T follicular helper cell (primary cell): ENCODE measurements around the gene RUSF1.
"Not testable (repeated sequence)": the region's sequence is repeated elsewhere in the genome, so short reads cannot be mapped to it uniquely, and the experiment has no call there.

Experiments used
- DNase-seq: peaks from one replicate; pipeline ENCODE4 v3.0.0-alpha.2; 2020; ENCODE audit warnings: low read depth

The RUSF1 gene

GRCh38 chr16:31452631-31453106 lies 55.5 kb downstream of the RUSF1 start:
- no peak for DNase-seq

- no peak for DNase-seq
These were observed 56.4 kb downstream of the RUSF1 start for GRCh38 chr16:31451681-31452351.

- no peak for DNase-seq
These were observed 57.0 kb downstream of the RUSF1 start for GRCh38 chr16:31451201-31451600.

- not testable (repeated sequence) for DNase-seq
These were observed 62.3 kb downstream of the RUSF1 start for GRCh38 chr16:31445931-31446330.

GRCh38 chr16:31441956-31442355 lies 66.2 kb downstream of the RUSF1 start:
- DNase-seq: no peak

- DNase-seq: no peak
These were observed 67.5 kb downstream of the RUSF1 start for GRCh38 chr16:31440516-31441184.

- DNase-seq: no peak
These were observed 68.7 kb downstream of the RUSF1 start for GRCh38 chr16:31439519-31439918.
